GM12873 (cell line): ENCODE data around the gene SLC39A11.

Experiments
- CTCF ChIP-seq: IDR thresholded peaks from 2 replicates; pipeline ENCODE4 v1.5.1; 2012; ENCODE audit warnings: low read depth, mild to moderate bottlenecking, moderate library complexity, low read length, control low read depth; ENCODE audit not compliant: insufficient read depth; ENCODE audit errors: missing control alignments

Gene SLC39A11

GRCh38 chr17:73061161-73061560 lies 31.3 kb downstream of the SLC39A11 start:
- TF ChIP-seq CTCF: no peak

GRCh38 chr17:73060721-73061120 lies 31.8 kb downstream of the SLC39A11 start:
- no peak for TF ChIP-seq CTCF

DNA sequence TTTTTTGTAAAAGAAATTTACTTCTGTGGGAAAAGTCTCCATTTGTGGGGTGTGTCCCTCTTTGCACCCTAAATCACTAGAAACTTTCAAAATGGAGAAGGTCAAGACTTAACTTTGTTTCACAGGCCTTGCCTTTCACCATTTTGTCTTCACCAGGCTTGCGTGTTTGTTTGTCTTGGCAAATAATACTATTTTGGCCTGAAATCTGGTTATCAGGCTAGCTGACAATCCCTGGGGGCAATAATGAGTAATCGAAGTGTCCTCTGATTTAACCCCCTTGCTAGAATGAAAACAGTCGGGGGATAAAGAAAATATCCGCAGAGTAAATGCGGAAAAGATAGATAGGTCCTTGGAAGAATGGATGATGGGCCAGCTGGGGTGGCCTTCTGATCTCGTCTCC lies 34.5 kb downstream of the SLC39A11 start:
- no peak for TF ChIP-seq CTCF

DNA sequence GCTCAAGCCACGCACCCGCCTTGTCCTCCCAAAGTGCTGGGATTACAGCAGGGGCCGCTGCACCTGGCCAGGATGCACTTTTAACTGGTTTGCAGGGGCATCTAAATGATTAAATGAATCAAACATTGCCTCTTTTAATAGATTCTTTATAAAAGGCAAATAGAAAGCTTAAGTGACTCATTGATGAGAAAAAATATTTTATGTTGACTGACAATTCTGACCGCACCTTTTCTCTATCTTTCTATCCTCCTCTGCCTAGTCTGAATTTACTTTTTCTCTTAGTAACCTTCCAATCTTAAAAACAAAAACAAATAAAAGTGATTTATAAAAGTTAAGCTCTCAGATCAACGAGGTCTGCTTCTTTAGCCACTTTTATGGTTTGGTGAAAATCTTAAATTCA lies 35.3 kb downstream of the SLC39A11 start:
- TF ChIP-seq CTCF: no peak

DNA sequence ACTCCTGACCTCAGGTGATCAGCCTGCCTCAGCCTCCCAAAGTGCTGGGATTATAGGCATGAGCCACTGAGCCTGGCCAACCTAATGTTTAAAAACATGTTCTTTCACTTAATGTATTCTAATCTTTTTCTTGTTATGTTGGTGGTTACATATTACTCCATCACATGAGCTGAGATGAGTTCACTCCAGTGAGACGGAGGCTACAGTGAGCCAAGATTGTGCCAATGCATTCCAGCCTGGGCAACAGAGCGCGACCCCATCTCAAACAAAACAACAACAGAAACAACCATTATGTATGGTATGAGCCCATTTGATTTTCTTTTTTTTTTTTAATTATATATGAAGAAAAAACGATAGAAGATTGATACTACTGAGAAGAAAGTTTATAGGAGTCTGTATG lies 39.6 kb downstream of the SLC39A11 start:
- TF ChIP-seq CTCF: no peak

DNA sequence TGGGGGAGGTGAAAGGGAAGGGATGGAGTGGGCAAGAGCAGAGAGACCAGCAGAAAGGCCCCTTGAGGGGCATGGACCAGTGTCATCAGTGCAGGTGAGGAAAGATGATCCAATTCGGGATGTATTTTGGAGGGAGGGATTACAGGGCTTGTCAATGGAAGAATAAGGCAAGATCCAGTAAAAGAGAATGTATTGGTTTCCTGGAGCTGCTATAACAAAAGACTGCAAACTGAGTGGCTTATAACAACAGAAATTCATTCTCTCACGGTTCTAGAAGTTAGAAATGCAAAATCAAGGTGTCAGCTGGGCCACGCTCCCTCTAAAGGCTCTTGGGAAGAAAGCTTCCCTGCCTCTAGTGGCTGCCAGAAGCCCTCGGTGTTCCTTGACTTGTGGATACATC lies 41.7 kb downstream of the SLC39A11 start:
- no peak for TF ChIP-seq CTCF

DNA sequence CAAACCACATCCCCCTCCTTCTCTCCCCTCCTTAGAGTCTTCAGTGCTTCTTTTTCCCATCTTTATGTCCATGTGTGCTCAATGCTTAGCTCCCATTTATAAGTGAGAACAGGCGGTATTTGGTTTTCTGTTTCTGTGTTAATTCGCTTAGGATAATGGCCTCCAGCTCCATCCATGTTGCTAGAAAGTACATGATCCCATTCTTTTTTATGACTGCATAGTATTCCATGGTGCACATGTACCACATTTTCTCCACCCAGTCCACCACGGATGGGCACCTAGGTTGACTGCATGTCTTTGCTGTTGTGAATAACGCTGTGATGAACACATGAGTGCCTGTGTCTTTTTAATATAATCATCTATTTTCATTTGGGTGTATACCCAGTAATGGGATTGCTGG lies 44.3 kb downstream of the SLC39A11 start:
- TF ChIP-seq CTCF: no peak
